ENCODE results near the gene PPP2R2D.

PPP2R2D gene

GRCh38 chr10:131923038-131923756 is 22.4 kb downstream of the PPP2R2D start:
- ChIA-PET POLR2A (no interaction called here), CTCF (interaction anchor here (1.2 kb wide), 1 partner anchor 10 kb away, joined by 3 read pairs; no protein-coding TSS in a partner anchor)
- Histone ChIP-seq H3K9me3 (ENCODE audit: control extremely low read depth in 1 of 5, control insufficient read depth in 4 of 5, insufficient read depth in 2 of 5, low read depth in 1 of 5, low read length in 4 of 5) (peaks cover 0 to 15% (median 5%) of the 10 kb centered on the region in 5 experiments), H3K36me3 (ENCODE audit: control insufficient read depth in 4 of 4, insufficient read depth in 4 of 4, low read length in 3 of 4) (peaks cover 0 to 3% (median 1%) of the 10 kb centered on the region in 4 experiments), H3K27ac (ENCODE audit: insufficient read depth in 1 of 2, low read depth in 1 of 2, low read length in 2 of 2, poor library complexity in 1 of 2, severe bottlenecking in 2 of 2) (no peak overlapping the region), H3K4me3 (ENCODE audit: control insufficient read depth in 1 of 7, extremely low read depth in 1 of 7, insufficient read depth in 4 of 7, low read depth in 2 of 7, low read length in 6 of 7) (no peak overlapping the region), H3K27me3 (replicated peaks in 2 of 5; ENCODE audit: control insufficient read depth in 4 of 5, insufficient read depth in 5 of 5, low read length in 4 of 5) (no peaks in the 10 kb centered on the region), H3K4me1 (ENCODE audit: control extremely low read depth in 1 of 4, control insufficient read depth in 4 of 4, insufficient read depth in 4 of 4, low read length in 3 of 4) (peaks cover 0 to 20% (median 5%) of the 10 kb centered on the region in 4 experiments)
- 96% methylated on average over 5 of the region's 11 CpGs for WGBS (ENCODE audit: insufficient coverage)
- no peak for DNase-seq

GRCh38 chr10:131925011-131925649 is 24.3 kb downstream of the PPP2R2D start:
- ChIA-PET CTCF (no interaction called here), POLR2A (interaction anchor here (0.6 kb wide), 1 partner anchor 1276 kb away, joined by 3 read pairs; no protein-coding TSS in a partner anchor)

GRCh38 chr10:131925716-131926115 is 24.9 kb downstream of the PPP2R2D start:
- H3K4me3 ChIP-seq (ENCODE audit: control insufficient read depth in 1 of 7, extremely low read depth in 1 of 7, insufficient read depth in 4 of 7, low read depth in 2 of 7, low read length in 6 of 7) = peak overlapping the region in 1 of 7 experiments; percentile 12
- no peak overlapping the region for H3K27ac ChIP-seq (ENCODE audit: insufficient read depth in 1 of 2, low read depth in 1 of 2, low read length in 2 of 2, poor library complexity in 1 of 2, severe bottlenecking in 2 of 2)
- no peaks in the 10 kb centered on the region for H3K27me3 ChIP-seq (replicated peaks in 2 of 5; ENCODE audit: control insufficient read depth in 4 of 5, insufficient read depth in 5 of 5, low read length in 4 of 5)
- no peak for DNase-seq
- 100% methylated on average over 2 of the region's 9 CpGs for WGBS (ENCODE audit: insufficient coverage)
- peaks cover 0 to 15% (median 5%) of the 10 kb centered on the region in 5 experiments for H3K9me3 ChIP-seq (ENCODE audit: control extremely low read depth in 1 of 5, control insufficient read depth in 4 of 5, insufficient read depth in 2 of 5, low read depth in 1 of 5, low read length in 4 of 5)
- peaks cover 0 to 12% (median 2%) of the 10 kb centered on the region in 4 experiments for H3K36me3 ChIP-seq (ENCODE audit: control insufficient read depth in 4 of 4, insufficient read depth in 4 of 4, low read length in 3 of 4)
- CTCF ChIA-PET = no interaction called here
- peaks cover 0 to 35% (median 15%) of the 10 kb centered on the region in 4 experiments for H3K4me1 ChIP-seq (ENCODE audit: control extremely low read depth in 1 of 4, control insufficient read depth in 4 of 4, insufficient read depth in 4 of 4, low read length in 3 of 4)
- POLR2A ChIA-PET = no interaction called here

More at GRCh38 chr10:131925011-131925649, 24.3 kb downstream of the PPP2R2D start:
- Histone ChIP-seq H3K4me3 (ENCODE audit: control insufficient read depth in 1 of 7, extremely low read depth in 1 of 7, insufficient read depth in 4 of 7, low read depth in 2 of 7, low read length in 6 of 7) (no peak overlapping the region), H3K9me3 (ENCODE audit: control extremely low read depth in 1 of 5, control insufficient read depth in 4 of 5, insufficient read depth in 2 of 5, low read depth in 1 of 5, low read length in 4 of 5) (peaks cover 0 to 15% (median 5%) of the 10 kb centered on the region in 5 experiments), H3K27ac (ENCODE audit: insufficient read depth in 1 of 2, low read depth in 1 of 2, low read length in 2 of 2, poor library complexity in 1 of 2, severe bottlenecking in 2 of 2) (no peak overlapping the region), H3K4me1 (ENCODE audit: control extremely low read depth in 1 of 4, control insufficient read depth in 4 of 4, insufficient read depth in 4 of 4, low read length in 3 of 4) (peaks cover 0 to 33% (median 15%) of the 10 kb centered on the region in 4 experiments), H3K27me3 (replicated peaks in 2 of 5; ENCODE audit: control insufficient read depth in 4 of 5, insufficient read depth in 5 of 5, low read length in 4 of 5) (no peaks in the 10 kb centered on the region), H3K36me3 (ENCODE audit: control insufficient read depth in 4 of 4, insufficient read depth in 4 of 4, low read length in 3 of 4) (peaks cover 0 to 10% (median 2%) of the 10 kb centered on the region in 4 experiments)
- DNase-seq = peak in 2 of 3 donors; percentile 23 to 41

GRCh38 chr10:131926253-131926652 is 25.4 kb downstream of the PPP2R2D start:
- Histone ChIP-seq H3K4me1 (ENCODE audit: control extremely low read depth in 1 of 4, control insufficient read depth in 4 of 4, insufficient read depth in 4 of 4, low read length in 3 of 4) (peaks cover 0 to 35% (median 15%) of the 10 kb centered on the region in 4 experiments), H3K27ac (ENCODE audit: insufficient read depth in 1 of 2, low read depth in 1 of 2, low read length in 2 of 2, poor library complexity in 1 of 2, severe bottlenecking in 2 of 2) (no peak overlapping the region), H3K4me3 (ENCODE audit: control insufficient read depth in 1 of 7, extremely low read depth in 1 of 7, insufficient read depth in 4 of 7, low read depth in 2 of 7, low read length in 6 of 7) (no peak overlapping the region), H3K27me3 (replicated peaks in 2 of 5; ENCODE audit: control insufficient read depth in 4 of 5, insufficient read depth in 5 of 5, low read length in 4 of 5) (no peaks in the 10 kb centered on the region), H3K9me3 (ENCODE audit: control extremely low read depth in 1 of 5, control insufficient read depth in 4 of 5, insufficient read depth in 2 of 5, low read depth in 1 of 5, low read length in 4 of 5) (peaks cover 0 to 15% (median 5%) of the 10 kb centered on the region in 5 experiments), H3K36me3 (ENCODE audit: control insufficient read depth in 4 of 4, insufficient read depth in 4 of 4, low read length in 3 of 4) (peaks cover 0 to 15% (median 2%) of the 10 kb centered on the region in 4 experiments)
- DNase-seq = no peak
- WGBS (ENCODE audit: insufficient coverage) = 95% methylated on average over 7 of the region's 10 CpGs
- ChIA-PET CTCF (no interaction called here), POLR2A (no interaction called here)

- H3K9me3 ChIP-seq (ENCODE audit: control extremely low read depth in 1 of 5, control insufficient read depth in 4 of 5, insufficient read depth in 2 of 5, low read depth in 1 of 5, low read length in 4 of 5) = peaks cover 0 to 15% (median 5%) of the 10 kb centered on the region in 5 experiments
- peaks cover 0 to 35% (median 15%) of the 10 kb centered on the region in 4 experiments for H3K4me1 ChIP-seq (ENCODE audit: control extremely low read depth in 1 of 4, control insufficient read depth in 4 of 4, insufficient read depth in 4 of 4, low read length in 3 of 4)
- H3K27me3 ChIP-seq (replicated peaks in 2 of 5; ENCODE audit: control insufficient read depth in 4 of 5, insufficient read depth in 5 of 5, low read length in 4 of 5) = no peaks in the 10 kb centered on the region
- no peak overlapping the region for H3K4me3 ChIP-seq (ENCODE audit: control insufficient read depth in 1 of 7, extremely low read depth in 1 of 7, insufficient read depth in 4 of 7, low read depth in 2 of 7, low read length in 6 of 7)
- WGBS (ENCODE audit: insufficient coverage) = 98% methylated on average over 24 of the region's 28 CpGs
- no peak for DNase-seq
- CTCF ChIA-PET = no interaction called here
- H3K36me3 ChIP-seq (ENCODE audit: control insufficient read depth in 4 of 4, insufficient read depth in 4 of 4, low read length in 3 of 4) = peaks cover 0 to 15% (median 2%) of the 10 kb centered on the region in 4 experiments
- POLR2A ChIA-PET = no interaction called here
- no peak overlapping the region for H3K27ac ChIP-seq (ENCODE audit: insufficient read depth in 1 of 2, low read depth in 1 of 2, low read length in 2 of 2, poor library complexity in 1 of 2, severe bottlenecking in 2 of 2)
These were observed 26.2 kb downstream of the PPP2R2D start for GRCh38 chr10:131926743-131927595.

GRCh38 chr10:131928248-131929095 is 27.7 kb downstream of the PPP2R2D start:
- Histone ChIP-seq H3K36me3 (ENCODE audit: control insufficient read depth in 4 of 4, insufficient read depth in 4 of 4, low read length in 3 of 4) (peaks cover 0 to 13% (median 0%) of the 10 kb centered on the region in 4 experiments), H3K4me3 (ENCODE audit: control insufficient read depth in 1 of 7, extremely low read depth in 1 of 7, insufficient read depth in 4 of 7, low read depth in 2 of 7, low read length in 6 of 7) (peak overlapping the region in 3 of 7 experiments; percentile 30 to 34 (median 33)), H3K27me3 (replicated peaks in 2 of 5; ENCODE audit: control insufficient read depth in 4 of 5, insufficient read depth in 5 of 5, low read length in 4 of 5) (no peaks in the 10 kb centered on the region), H3K9me3 (ENCODE audit: control extremely low read depth in 1 of 5, control insufficient read depth in 4 of 5, insufficient read depth in 2 of 5, low read depth in 1 of 5, low read length in 4 of 5) (peaks cover 0 to 15% (median 5%) of the 10 kb centered on the region in 5 experiments), H3K27ac (ENCODE audit: insufficient read depth in 1 of 2, low read depth in 1 of 2, low read length in 2 of 2, poor library complexity in 1 of 2, severe bottlenecking in 2 of 2) (peak overlapping the region in 1 of 2 experiments; percentile 8), H3K4me1 (ENCODE audit: control extremely low read depth in 1 of 4, control insufficient read depth in 4 of 4, insufficient read depth in 4 of 4, low read length in 3 of 4) (peaks cover 0 to 35% (median 15%) of the 10 kb centered on the region in 4 experiments)
- peak; percentile 22 to 69 (median 66) for DNase-seq
- ChIA-PET CTCF (interaction anchor here (1.0 kb wide), 1 partner anchor 40 kb away, joined by 4 read pairs; no protein-coding TSS in a partner anchor), POLR2A (no interaction called here)
- WGBS (ENCODE audit: insufficient coverage) = 45% methylated on average over 14 of the region's 18 CpGs

Data from common myeloid progenitor, CD34-positive (primary cell).